CMK (cell line): ENCODE measurements around the gene STX4.
"Not testable (repeated sequence)": the region's sequence is repeated elsewhere in the genome, so short reads cannot be mapped to it uniquely, and the experiment has no call there.

ENCODE experiments used
- DNase-seq: peaks from one replicate; pipeline ENCODE4 v3.0.0-alpha.2; 2010; ENCODE audit warnings: low read depth

STX4 gene

GRCh38 chr16:30998852-30999761 is 34.3 kb upstream of the STX4 start:
- DNase-seq, result no peak

GRCh38 chr16:31000671-31001382 is 32.5 kb upstream of the STX4 start:
- no peak for DNase-seq

GRCh38 chr16:31001507-31002249 is 31.7 kb upstream of the STX4 start:
- DNase-seq, result no peak

- DNase-seq, result no peak
Observed at GRCh38 chr16:31002250-31002700, 31.1 kb upstream of the STX4 start.

GRCh38 chr16:31002862-31003341 is 30.5 kb upstream of the STX4 start:
- no peak for DNase-seq

- DNase-seq, result no peak
Observed at GRCh38 chr16:31003744-31004143, 29.6 kb upstream of the STX4 start.

GRCh38 chr16:31004658-31005057 is 28.7 kb upstream of the STX4 start:
- no peak for DNase-seq

GRCh38 chr16:31005350-31006085 is 27.8 kb upstream of the STX4 start:
- DNase-seq, result no peak

- DNase-seq, result no peak
Observed at GRCh38 chr16:31006086-31006385, 27.3 kb upstream of the STX4 start.

GRCh38 chr16:31006589-31006988 is 26.8 kb upstream of the STX4 start:
- DNase-seq, result no peak

- no peak for DNase-seq
Observed at GRCh38 chr16:31007684-31008083, 25.7 kb upstream of the STX4 start.

GRCh38 chr16:31008149-31008548 is 25.2 kb upstream of the STX4 start:
- no peak for DNase-seq

GRCh38 chr16:31008551-31008950 is 24.8 kb upstream of the STX4 start:
- no peak for DNase-seq

GRCh38 chr16:31009120-31009519 is 24.2 kb upstream of the STX4 start:
- DNase-seq, result no peak

- DNase-seq, result no peak
Observed at GRCh38 chr16:31009894-31010584, 23.3 kb upstream of the STX4 start.

- DNase-seq, result no peak
Observed at GRCh38 chr16:31010585-31011325, 22.6 kb upstream of the STX4 start, which contains the start of gene STX1B. Gene STX1B, minus strand, starts transcription at chr16:31010638. Its CDS starts 242 bp downstream, at chr16:31010396.

GRCh38 chr16:31011815-31012214 is 21.5 kb upstream of the STX4 start:
- not testable (repeated sequence) for DNase-seq

- DNase-seq, result not testable (repeated sequence)
Observed at GRCh38 chr16:31013292-31013691, 20.1 kb upstream of the STX4 start.

GRCh38 chr16:31016018-31016417 is 17.3 kb upstream of the STX4 start:
- DNase-seq, result no peak

- DNase-seq, result not testable (repeated sequence)
Observed at GRCh38 chr16:31017756-31018155, 15.6 kb upstream of the STX4 start.
